ENCODE results near the gene HEATR1. TPM values are rescaled to one million over a fixed set of nuclear protein-coding genes. Genes with fewer than 3 reads are reported as not detected.

The HEATR1 gene
- total RNA-seq, 1 experiment from 2014 or later = 27.6 TPM

DNA sequence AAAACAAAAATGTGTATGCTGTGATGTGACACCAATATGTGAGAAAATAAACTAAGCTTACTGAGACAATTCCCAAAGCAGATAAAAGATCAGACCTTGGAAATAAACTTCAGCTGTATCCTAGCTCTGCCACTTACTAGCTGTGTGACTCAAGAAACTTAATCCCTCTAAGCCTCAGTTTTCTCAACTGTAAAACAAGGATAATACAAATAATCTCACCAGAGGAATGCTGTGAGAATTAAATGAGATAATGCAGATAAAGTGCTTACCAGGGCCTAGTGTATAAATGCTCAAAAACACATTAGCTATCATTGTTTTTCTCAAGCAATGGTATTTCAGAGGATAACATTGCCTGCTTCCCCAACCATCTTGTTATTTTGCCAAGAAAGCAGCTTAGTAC is 2.1 kb downstream of the HEATR1 start:
- Histone ChIP-seq H3K4me2 (ENCODE audit: low read length) (no peak overlapping the region), H3K4me1 (ENCODE audit: insufficient read depth, low read length) (peaks cover 5% of the 10 kb centered on the region), H3K9me3 (ENCODE audit: low read length) (no peaks in the 10 kb centered on the region), H3F3A (ENCODE audit: low read length, unreplicated experiment) (no peaks in the 10 kb centered on the region), H3K4me3 (ENCODE audit: low read length) (no peak overlapping the region), H2AFZ (ENCODE audit: low read length) (no peak overlapping the region), H3K9me2 (replicated peaks; ENCODE audit: low read length) (no peaks in the 10 kb centered on the region), H4K20me1 (ENCODE audit: low read length) (no peaks in the 10 kb centered on the region), H3K79me2 (ENCODE audit: low read length) (peaks cover 35% of the 10 kb centered on the region), H3K36me3 (ENCODE audit: low read depth, low read length) (peaks cover 22% of the 10 kb centered on the region), H3K9ac (ENCODE audit: low read length) (no peak overlapping the region), H3K27me3 (ENCODE audit: low read length) (no peaks in the 10 kb centered on the region), H3K27ac (ENCODE audit: low read length) (no peak overlapping the region)
- TF ChIP-seq EZH2phosphoT487 (IDR thresholded peaks at IDR 0.05; ENCODE audit: borderline replicate concordance, low read length) (no peak), EZH2 (IDR thresholded peaks at IDR 0.05; ENCODE audit: low read length, unreplicated experiment) (no peak), CTCF (conservative IDR thresholded peaks at IDR 0.05; ENCODE audit: low read depth, low read length) (no peak)
- DNase-seq (no peak), ATAC-seq (no peak)
- ChIA-PET CTCF (interaction anchor here (0.6 to 0.7 kb wide), 2 partner anchors 157 to 784 kb away, joined by 3 to 4 read pairs; no protein-coding TSS in a partner anchor), POLR2A (ENCODE audit: unreplicated experiment) (no interaction called here)
- no TSS peak for BruUV-seq (replicated peaks)
- intact Hi-C loops (cut with micrococcal nuclease) = no loop called here

GRCh38 chr1:236590553-236591150 is 13.7 kb downstream of the HEATR1 start:
- no peak overlapping the region for H3K4me2 ChIP-seq (ENCODE audit: low read length)
- no peaks in the 10 kb centered on the region for H3K27me3 ChIP-seq (ENCODE audit: low read length)
- H2AFZ ChIP-seq (ENCODE audit: low read length) = no peak overlapping the region
- H3K9ac ChIP-seq (ENCODE audit: low read length) = no peak overlapping the region
- BruUV-seq (replicated peaks) = no TSS peak
- intact Hi-C loops (cut with micrococcal nuclease) = no loop called here
- H3K79me2 ChIP-seq (ENCODE audit: low read length) = no peaks in the 10 kb centered on the region
- no peaks in the 10 kb centered on the region for H4K20me1 ChIP-seq (ENCODE audit: low read length)
- no peak overlapping the region for H3K27ac ChIP-seq (ENCODE audit: low read length)
- H3K4me3 ChIP-seq (ENCODE audit: low read length) = no peak overlapping the region
- no peak for TF ChIP-seq CTCF (conservative IDR thresholded peaks at IDR 0.05; ENCODE audit: low read depth, low read length)
- no peak for TF ChIP-seq EZH2 (IDR thresholded peaks at IDR 0.05; ENCODE audit: low read length, unreplicated experiment)
- no peak for TF ChIP-seq EZH2phosphoT487 (IDR thresholded peaks at IDR 0.05; ENCODE audit: borderline replicate concordance, low read length)
- POLR2A ChIA-PET (ENCODE audit: unreplicated experiment) = no interaction called here
- H3K9me3 ChIP-seq (ENCODE audit: low read length) = no peaks in the 10 kb centered on the region
- no peak for ATAC-seq
- DNase-seq = no peak
- peaks cover 45% of the 10 kb centered on the region for H3K36me3 ChIP-seq (ENCODE audit: low read depth, low read length)
- CTCF ChIA-PET = no interaction called here
- no peaks in the 10 kb centered on the region for H3F3A ChIP-seq (ENCODE audit: low read length, unreplicated experiment)
- no peaks in the 10 kb centered on the region for H3K4me1 ChIP-seq (ENCODE audit: insufficient read depth, low read length)
- no peaks in the 10 kb centered on the region for H3K9me2 ChIP-seq (replicated peaks; ENCODE audit: low read length)

DNA sequence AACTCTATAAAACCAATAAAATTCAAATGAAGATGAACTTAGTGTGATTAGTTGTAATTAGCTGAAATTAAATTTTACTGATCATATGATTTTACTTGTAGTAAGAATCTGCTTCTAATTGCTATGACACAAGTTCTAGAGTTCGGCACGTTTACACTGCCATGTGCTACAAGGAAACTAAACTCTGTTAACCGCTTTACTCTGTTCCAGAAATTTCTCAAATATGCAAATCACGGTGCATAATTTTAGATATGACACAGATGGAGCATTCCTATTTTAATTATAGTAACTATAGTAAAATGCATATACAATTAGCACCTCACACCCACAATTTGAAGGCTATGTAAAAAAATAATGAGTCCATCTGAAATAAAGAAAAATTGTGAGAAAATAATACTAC is 14.8 kb downstream of the HEATR1 start:
- no peak overlapping the region for H3K9ac ChIP-seq (ENCODE audit: low read length)
- no peaks in the 10 kb centered on the region for H3F3A ChIP-seq (ENCODE audit: low read length, unreplicated experiment)
- no peak for DNase-seq
- no peaks in the 10 kb centered on the region for H3K9me3 ChIP-seq (ENCODE audit: low read length)
- no peaks in the 10 kb centered on the region for H3K4me1 ChIP-seq (ENCODE audit: insufficient read depth, low read length)
- H3K4me2 ChIP-seq (ENCODE audit: low read length) = no peak overlapping the region
- no peaks in the 10 kb centered on the region for H3K27me3 ChIP-seq (ENCODE audit: low read length)
- H3K79me2 ChIP-seq (ENCODE audit: low read length) = no peaks in the 10 kb centered on the region
- H3K36me3 ChIP-seq (ENCODE audit: low read depth, low read length) = peaks cover 44% of the 10 kb centered on the region
- H3K9me2 ChIP-seq (replicated peaks; ENCODE audit: low read length) = no peaks in the 10 kb centered on the region
- H3K4me3 ChIP-seq (ENCODE audit: low read length) = no peak overlapping the region
- no peak for ATAC-seq
- no TSS peak for BruUV-seq (replicated peaks)
- CTCF ChIA-PET = no interaction called here
- intact Hi-C loops (cut with micrococcal nuclease) = no loop called here
- H3K27ac ChIP-seq (ENCODE audit: low read length) = no peak overlapping the region
- TF ChIP-seq EZH2phosphoT487 (IDR thresholded peaks at IDR 0.05; ENCODE audit: borderline replicate concordance, low read length) = no peak
- TF ChIP-seq EZH2 (IDR thresholded peaks at IDR 0.05; ENCODE audit: low read length, unreplicated experiment) = no peak
- TF ChIP-seq CTCF (conservative IDR thresholded peaks at IDR 0.05; ENCODE audit: low read depth, low read length) = no peak
- POLR2A ChIA-PET (ENCODE audit: unreplicated experiment) = no interaction called here
- no peaks in the 10 kb centered on the region for H4K20me1 ChIP-seq (ENCODE audit: low read length)
- no peak overlapping the region for H2AFZ ChIP-seq (ENCODE audit: low read length)

Measured in PC-3 (cell line).